HG02588 (cell line): Measurements from ENCODE around the gene NUMB.

ENCODE experiments used
- ATAC-seq: cut with Tn5 transposase; IDR thresholded peaks from one replicate; pipeline ENCODE4 v1.9.1; 2021; ENCODE audit warnings: mild to moderate bottlenecking, moderate library complexity; ENCODE audit not compliant: unreplicated experiment

The NUMB gene

DNA sequence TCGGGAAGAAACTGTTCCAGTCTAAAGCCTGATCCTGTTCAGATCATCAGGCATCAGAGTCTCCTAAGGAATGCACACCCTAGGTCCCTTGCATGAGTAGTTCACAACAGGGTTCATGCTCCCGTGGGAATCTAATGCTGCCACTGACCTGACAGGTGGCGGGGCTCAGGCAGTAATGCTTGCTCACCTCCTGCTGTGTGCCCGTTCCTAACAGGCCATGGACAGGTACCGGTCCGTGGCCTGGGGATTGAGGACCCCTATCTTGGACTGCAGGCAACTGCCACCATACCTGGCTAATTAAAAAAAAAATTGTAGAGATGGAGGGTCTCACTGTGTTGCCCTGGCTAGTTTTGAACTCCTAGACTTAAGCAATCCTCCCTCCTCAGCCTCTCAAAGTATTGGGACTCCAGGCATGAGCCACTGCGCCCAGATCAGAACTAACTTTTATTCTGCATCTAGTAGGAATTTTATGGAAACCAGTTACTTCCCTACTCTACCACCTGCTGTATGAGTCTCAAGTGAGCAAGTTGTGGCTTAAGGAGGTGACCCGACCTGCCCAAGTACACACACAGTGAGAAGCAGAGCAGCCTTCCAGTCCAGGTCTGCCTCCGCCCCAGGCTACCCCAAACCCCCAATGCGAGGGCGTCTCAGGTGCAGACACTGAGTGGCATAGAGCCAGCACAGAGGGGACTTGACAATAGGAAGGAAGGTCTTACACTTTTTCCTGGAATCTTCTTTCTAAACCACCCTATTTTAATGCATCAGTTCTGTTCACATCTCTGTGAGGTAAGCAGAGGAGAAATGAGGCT lies 223.6 kb downstream of the NUMB start:
- ATAC-seq: no peak

DNA sequence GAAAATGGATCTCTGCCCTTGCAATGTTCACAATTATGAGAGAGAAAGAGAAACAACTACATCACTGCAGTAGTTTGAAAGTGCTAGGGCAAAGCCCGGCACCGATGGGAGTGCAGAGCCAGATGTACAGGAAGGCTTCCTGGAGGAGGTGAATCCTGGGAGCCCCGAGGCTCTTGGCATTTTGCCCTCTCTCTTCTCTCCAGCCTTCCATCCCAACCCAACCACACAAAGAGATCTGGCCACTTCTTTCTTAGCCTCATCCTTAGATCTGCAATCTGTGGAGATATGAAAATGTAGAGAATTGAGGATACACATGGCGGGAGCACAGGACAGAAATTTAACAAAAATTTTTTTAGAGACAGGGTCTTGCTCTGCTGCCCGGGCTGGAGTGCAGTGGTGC lies 224.3 kb downstream of the NUMB start:
- no peak for ATAC-seq

DNA sequence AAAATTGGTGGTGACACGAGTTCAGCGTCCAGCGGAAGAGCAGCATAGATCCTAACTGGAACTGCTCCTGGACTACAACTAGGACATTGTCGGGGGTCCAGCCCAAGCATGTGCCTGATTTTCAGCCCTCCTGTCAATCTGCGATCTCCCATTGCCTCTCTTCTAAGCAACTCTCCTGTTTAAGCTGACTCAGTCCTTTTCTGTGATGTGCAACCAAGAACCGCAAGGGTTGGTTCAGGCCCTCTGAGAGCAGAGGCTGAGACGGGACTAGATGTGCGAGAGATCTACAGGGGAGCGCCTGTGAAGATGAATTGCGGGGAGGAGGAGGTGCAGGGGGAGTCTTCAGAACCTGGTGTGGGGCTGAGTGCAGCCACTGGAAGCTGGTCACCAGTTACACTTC lies 224.8 kb downstream of the NUMB start:
- ATAC-seq: no peak

DNA sequence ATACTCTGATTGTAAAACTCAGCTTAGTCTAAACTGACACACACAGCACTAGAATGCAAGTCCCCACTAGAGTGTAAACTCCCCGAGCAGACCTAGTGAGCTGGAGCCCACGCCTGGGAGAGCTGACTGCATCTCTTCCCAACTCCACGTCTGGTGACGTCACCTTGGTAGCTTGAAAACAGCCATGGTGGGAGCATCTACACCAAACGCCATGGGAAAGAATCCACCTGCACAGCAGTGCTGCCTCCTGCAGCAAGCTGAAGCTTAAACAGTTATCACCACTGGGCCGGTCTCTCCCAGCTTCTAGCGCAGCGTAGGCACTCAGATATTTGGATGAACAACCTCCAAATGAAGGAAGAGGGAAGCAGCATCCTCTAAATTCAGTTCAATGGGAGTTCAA lies 225.4 kb downstream of the NUMB start:
- no peak for ATAC-seq

DNA sequence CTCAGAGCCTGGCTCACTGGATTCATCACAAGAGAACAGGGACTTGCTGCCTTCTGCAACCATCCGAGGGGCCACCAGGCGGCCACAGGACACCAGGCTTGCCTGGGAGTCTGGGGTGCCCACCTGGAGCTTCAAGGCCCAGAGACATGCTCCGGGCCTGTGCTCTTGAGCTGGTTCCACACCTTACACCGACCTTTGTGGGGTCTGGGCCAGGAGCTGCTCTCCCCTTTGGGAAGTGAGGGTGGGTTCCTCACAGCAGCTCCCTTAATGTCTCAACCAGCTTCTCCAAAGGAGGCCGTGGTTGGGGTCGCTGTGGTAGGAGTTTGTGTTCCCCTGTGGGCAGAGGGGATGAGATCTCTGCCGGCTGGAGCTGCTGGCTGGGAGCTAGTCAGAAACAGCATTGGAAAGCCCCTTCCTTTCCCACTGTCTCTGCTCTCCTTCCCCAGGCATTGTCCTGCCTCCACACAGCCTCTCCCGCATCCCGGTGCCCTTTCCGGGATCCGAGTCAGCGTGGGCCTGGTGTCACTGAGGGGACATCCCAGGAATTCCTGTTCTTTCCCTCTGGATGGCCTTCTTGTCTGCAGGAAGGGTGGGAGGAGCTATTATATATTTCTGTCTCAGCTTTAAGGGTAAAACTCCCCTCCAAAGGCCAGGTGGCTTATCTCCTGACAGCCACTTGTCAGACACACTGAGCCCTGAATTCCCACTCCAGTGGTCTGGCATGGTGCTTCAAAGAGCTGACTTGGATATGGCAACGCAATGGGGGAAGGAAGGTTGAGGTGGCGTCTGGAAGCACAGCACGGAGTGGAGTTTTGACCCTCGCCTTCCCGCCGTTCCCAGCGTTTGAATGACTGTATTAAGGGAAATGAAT lies 226.1 kb downstream of the NUMB start:
- no peak for ATAC-seq

DNA sequence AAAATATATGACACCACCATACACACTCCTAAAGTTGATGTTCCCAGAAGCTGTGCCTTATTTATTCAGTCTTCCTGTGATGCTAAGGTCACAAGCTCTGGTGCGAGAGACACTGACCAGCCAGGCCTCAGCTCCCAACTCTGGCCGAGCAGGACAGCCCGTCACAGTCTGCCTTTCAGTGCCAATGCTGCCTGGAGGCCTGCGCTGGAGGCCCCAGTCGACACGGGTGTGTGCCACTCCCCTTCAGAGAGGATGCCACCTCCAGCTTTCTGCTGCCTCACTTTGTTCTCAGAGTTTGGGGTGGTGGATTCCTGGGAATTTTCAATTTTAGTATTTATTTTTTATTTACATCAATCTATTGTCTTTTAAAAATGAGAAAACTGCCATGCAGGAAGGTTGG lies 228.3 kb downstream of the NUMB start:
- no peak for ATAC-seq

DNA sequence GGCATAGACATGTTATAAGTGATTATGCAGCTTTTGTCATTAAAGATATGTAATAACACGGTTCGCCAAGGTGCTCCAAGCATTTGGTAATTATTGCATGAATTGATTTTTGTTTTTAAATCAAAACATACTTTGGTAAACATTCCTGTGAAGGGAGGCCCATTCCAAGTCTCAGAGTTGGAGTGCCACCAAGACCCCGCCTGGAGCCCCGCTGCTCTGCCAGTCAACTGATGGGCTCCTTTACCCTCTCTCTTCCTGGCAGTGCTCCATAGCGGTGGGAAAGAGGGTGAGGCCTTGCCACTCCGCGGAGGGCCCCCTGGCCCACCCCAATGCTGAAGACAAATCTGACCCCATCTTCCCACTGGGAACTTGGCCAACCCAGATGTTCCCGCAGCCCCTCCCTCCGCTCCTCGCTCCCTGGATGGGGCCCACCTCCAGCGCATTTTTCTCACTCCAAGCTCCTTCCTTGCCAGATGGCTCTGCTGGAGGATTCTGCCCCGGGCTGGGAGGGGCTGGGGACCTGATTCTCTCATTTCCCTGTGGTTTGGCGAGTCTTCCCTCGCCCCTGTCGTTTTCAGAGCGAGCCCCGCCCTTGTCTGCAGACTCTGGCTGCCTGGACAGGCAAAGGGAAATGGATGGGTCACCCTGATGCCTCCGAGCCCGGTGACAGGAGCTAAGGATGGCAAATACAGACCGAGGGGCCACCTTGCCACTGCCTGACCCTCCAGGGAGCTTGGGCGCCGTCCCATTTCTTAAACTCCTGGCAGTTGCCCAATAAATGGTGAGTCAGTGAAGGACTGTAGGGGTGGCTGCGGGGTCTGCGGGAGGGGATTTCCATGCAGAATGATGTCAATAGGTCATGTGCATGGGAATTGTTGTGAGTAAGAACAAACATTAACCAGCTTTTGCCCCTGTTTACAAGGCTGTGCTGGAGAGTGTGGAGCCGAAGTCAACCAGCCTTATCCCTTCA lies 230.2 kb downstream of the NUMB start:
- ATAC-seq: no peak

DNA sequence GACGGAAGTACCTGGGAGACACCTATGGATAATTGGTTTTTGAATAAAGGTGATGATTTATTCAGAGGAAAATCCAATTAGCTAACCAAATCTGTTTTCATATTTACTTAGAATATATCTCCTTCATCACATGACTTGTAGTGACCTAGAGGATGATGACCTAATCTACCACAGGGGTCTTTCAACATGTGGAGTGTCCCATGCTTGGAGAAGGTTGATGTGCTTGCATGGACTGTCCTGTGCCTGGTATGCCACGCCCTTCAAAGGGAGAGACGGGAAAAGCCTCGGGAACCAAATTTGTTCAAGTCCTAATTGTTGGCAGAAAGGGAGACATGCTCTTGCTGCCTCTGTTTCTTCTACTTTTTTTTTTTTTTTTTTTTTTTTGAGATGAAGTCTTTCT lies 232.8 kb downstream of the NUMB start:
- no peak for ATAC-seq
